Measurements from ENCODE around the gene TGFB2. TPM values are rescaled to one million over a fixed set of nuclear protein-coding genes. Genes with fewer than 3 reads are reported as not detected.

TGFB2 gene
- total RNA-seq: 31.8 and 49.2 TPM in 2 replicates

GRCh38 chr1:218344814-218345672 lies at the start of gene TGFB2:
Gene TGFB2 (plus strand): TSS chr1:218345336. CDS start chr1:218346702, 1,366 bp downstream.

Small RNA genes within 50 kb of the gene (small RNA-seq; reads per million reads assigned to genes)
- not detected for gene AC096638.1

Other genes with a start within 250 kb of the TGFB2 start
- gene RRP15, start 60.0 kb upstream of the TGFB2 start, total RNA-seq: 10.6 and 10.8 TPM in 2 replicates

All from articular chondrocyte of knee joint (primary cell).